HEK293 (cell line): Measurements from ENCODE around the gene ARFRP1.

Experiments used
- BCL6B ChIP-seq: fragments of 450-650 bp; formaldehyde crosslinking; IDR thresholded peaks from 2 replicates; pipeline ENCODE4 v1.5.1; 2017; ENCODE audit warnings: missing biosample characterization, missing genetic modification characterization
- GLIS2 ChIP-seq: fragments of 450-650 bp; formaldehyde crosslinking; IDR thresholded peaks from 2 replicates; pipeline ENCODE4 v1.5.1; 2016; ENCODE audit warnings: missing biosample characterization, missing genetic modification characterization
- PATZ1 ChIP-seq: fragments of 450-650 bp; formaldehyde crosslinking; IDR thresholded peaks from 2 replicates; pipeline ENCODE4 v1.5.1; 2016; ENCODE audit warnings: missing biosample characterization, missing genetic modification characterization
- PRDM2 ChIP-seq: fragments of 450-650 bp; formaldehyde crosslinking; IDR thresholded peaks from 2 replicates; pipeline ENCODE4 v1.5.1; 2016; ENCODE audit warnings: missing biosample characterization, missing genetic modification characterization, borderline replicate concordance
- ZNF112 ChIP-seq: fragments of 450-650 bp; formaldehyde crosslinking; IDR thresholded peaks from 2 replicates; pipeline ENCODE4 v1.5.0; 2017; ENCODE audit warnings: missing biosample characterization, missing genetic modification characterization
- ZNF146 ChIP-seq: fragments of 450-650 bp; formaldehyde crosslinking; IDR thresholded peaks from 2 replicates; pipeline ENCODE4 v1.5.1; 2016; ENCODE audit warnings: missing biosample characterization, missing genetic modification characterization
- ZNF391 ChIP-seq: fragments of 450-650 bp; formaldehyde crosslinking; IDR thresholded peaks from 2 replicates; pipeline ENCODE4 v1.5.1; 2016; ENCODE audit warnings: low read depth, missing biosample characterization, missing genetic modification characterization, borderline replicate concordance
- ZNF404 ChIP-seq: fragments of 450-650 bp; formaldehyde crosslinking; IDR thresholded peaks from 2 replicates; pipeline ENCODE4 v1.5.1; 2017; ENCODE audit warnings: missing biosample characterization, missing genetic modification characterization
- ZNF513 ChIP-seq: fragments of 450-650 bp; IDR thresholded peaks from 2 replicates; pipeline ENCODE4 v1.5.1; 2018; ENCODE audit warnings: missing biosample characterization, missing genetic modification characterization
- ZNF518A ChIP-seq: fragments of 450-650 bp; formaldehyde crosslinking; conservative IDR thresholded peaks from 2 replicates; pipeline ENCODE4 v1.5.1; 2016; ENCODE audit warnings: low read depth, missing biosample characterization, missing genetic modification characterization
- ZNF623 ChIP-seq: fragments of 450-650 bp; formaldehyde crosslinking; IDR thresholded peaks from 2 replicates; pipeline ENCODE4 v1.5.1; 2016; ENCODE audit warnings: missing biosample characterization, missing genetic modification characterization
- ZNF701 ChIP-seq: fragments of 450-650 bp; formaldehyde crosslinking; IDR thresholded peaks from 2 replicates; pipeline ENCODE4 v1.5.1; 2016; ENCODE audit warnings: missing biosample characterization, missing genetic modification characterization
- ZNF747 ChIP-seq: fragments of 450-650 bp; formaldehyde crosslinking; IDR thresholded peaks from 2 replicates; pipeline ENCODE4 v1.5.1; 2016; ENCODE audit warnings: missing biosample characterization, missing genetic modification characterization
- TF ChIP-seq, protein P1 (sequence below): fragments of 450-650 bp; formaldehyde crosslinking; IDR thresholded peaks from 2 replicates; pipeline ENCODE4 v1.5.1; 2016; ENCODE audit warnings: missing biosample characterization, missing genetic modification characterization
- TF ChIP-seq, protein P2 (sequence below): fragments of 450-650 bp; formaldehyde crosslinking; IDR thresholded peaks from 2 replicates; pipeline ENCODE4 v1.5.1; 2017; ENCODE audit warnings: missing biosample characterization, missing genetic modification characterization

Gene ARFRP1

DNA sequence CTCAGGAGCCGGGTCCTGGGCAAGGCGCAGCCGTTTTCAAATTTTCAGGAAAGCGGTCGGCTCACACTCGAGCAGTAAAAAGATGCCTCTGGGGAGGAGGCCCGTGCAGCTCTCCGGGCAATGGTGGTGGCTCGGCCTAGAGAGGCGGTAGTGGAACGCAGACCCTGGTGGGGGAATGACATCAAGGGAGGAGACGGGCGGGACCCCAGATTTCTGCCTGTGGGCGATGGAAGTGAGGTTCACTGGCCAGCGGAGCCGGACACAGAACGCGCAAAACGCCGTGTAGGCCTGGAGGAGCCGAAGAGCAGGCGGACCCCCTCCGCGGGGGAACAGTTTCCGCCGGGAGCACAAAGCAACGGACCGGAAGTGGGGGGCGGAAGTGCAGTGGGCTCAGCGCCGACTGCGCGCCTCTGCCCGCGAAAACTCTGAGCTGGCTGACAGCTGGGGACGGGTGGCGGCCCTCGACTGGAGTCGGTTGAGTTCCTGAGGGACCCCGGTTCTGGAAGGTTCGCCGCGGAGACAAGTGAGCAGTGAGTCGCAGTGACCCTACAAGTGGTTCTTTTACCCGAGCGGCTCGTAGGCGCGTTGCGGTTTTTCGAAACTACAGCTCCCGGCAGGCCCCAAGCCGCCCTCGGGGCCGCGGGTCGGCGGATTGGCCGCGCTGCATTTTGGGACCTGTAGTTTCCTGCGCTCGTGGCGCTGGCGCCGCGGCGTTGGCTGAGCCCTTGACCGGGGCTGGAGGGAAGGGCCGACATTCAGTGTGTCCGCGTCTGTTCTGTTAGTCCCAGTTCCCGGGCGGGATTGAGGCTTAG is 49.6 kb downstream of the ARFRP1 start, which contains the start of gene RTEL1 (continued):
- peak; percentile 25 for TF ChIP-seq BCL6B (tag by site-specific recombination)
- no peak for TF ChIP-seq PRDM2
- peak; percentile 72 for TF ChIP-seq PATZ1 (tag by site-specific recombination)
- no peak for TF ChIP-seq GLIS2
- TF ChIP-seq ZNF623 (tag by site-specific recombination) = peak; percentile 52
- TF ChIP-seq ZNF404 (tag by site-specific recombination) = no peak
- TF ChIP-seq ZNF518A (tag by site-specific recombination) = peak; percentile 81
- TF ChIP-seq ZNF146 (tag by site-specific recombination) = peak; percentile 50; the same call in 1 of the 2 replicates
- TF ChIP-seq, protein P1, sequence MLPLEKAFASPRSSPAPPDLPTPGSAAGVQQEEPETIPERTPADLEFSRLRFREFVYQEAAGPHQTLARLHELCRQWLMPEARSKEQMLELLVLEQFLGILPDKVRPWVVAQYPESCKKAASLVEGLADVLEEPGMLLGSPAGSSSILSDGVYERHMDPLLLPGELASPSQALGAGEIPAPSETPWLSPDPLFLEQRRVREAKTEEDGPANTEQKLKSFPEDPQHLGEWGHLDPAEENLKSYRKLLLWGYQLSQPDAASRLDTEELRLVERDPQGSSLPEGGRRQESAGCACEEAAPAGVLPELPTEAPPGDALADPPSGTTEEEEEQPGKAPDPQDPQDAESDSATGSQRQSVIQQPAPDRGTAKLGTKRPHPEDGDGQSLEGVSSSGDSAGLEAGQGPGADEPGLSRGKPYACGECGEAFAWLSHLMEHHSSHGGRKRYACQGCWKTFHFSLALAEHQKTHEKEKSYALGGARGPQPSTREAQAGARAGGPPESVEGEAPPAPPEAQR (tag by site-specific recombination) = no peak
- no peak for TF ChIP-seq ZNF747
- peak; percentile 43; the same call in 1 of the 2 replicates for TF ChIP-seq ZNF513 (tag by site-specific recombination)
- TF ChIP-seq ZNF391 (tag by site-specific recombination) = peak; percentile 96; the same call in 1 of the 2 replicates
- TF ChIP-seq, protein P2, sequence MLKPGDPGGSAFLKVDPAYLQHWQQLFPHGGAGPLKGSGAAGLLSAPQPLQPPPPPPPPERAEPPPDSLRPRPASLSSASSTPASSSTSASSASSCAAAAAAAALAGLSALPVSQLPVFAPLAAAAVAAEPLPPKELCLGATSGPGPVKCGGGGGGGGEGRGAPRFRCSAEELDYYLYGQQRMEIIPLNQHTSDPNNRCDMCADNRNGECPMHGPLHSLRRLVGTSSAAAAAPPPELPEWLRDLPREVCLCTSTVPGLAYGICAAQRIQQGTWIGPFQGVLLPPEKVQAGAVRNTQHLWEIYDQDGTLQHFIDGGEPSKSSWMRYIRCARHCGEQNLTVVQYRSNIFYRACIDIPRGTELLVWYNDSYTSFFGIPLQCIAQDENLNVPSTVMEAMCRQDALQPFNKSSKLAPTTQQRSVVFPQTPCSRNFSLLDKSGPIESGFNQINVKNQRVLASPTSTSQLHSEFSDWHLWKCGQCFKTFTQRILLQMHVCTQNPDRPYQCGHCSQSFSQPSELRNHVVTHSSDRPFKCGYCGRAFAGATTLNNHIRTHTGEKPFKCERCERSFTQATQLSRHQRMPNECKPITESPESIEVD (tag by site-specific recombination) = no peak
- no peak for TF ChIP-seq ZNF701
- TF ChIP-seq ZNF112 (tag by site-specific recombination) = no peak
